Natural killer cell treated with Interleukin-12 subunit alpha and Interleukin-12 subunit beta and Interleukin-15 and Interleukin-18, amount 100 ng/mL, for 72 hours (primary cell): ENCODE measurements around the gene RAB3GAP2. TPM values are rescaled to one million over a fixed set of nuclear protein-coding genes. Genes with fewer than 3 reads are reported as not detected.
"Not testable (repeated sequence)": the region's sequence is repeated elsewhere in the genome, so short reads cannot be mapped to it uniquely, and the experiment has no call there.

ENCODE experiments used
- ATAC-seq, 2 donors: fragments of 150-1000 bp; cut with Tn5 transposase in 1 of 2; sonication (Bioruptor Pico), chemical (Tn5 transposase) in 1 of 2; 2 replicates each; pipeline ENCODE4 v1.10.0; 2021
- DNase-seq: peaks from one replicate; pipeline ENCODE4 v3.0.0; 2022; ENCODE audit warnings: low spot score
- H3K27ac Mint-ChIP-seq, 2 donors: 1 replicate in 1 of 2; 2 replicates in 1 of 2; pipeline ENCODE4 v1.8.0; 2022; ENCODE audit warnings: mixed read lengths in 2 of 2, mild to moderate bottlenecking in 1 of 2, moderate library complexity in 1 of 2
- H3K27me3 Mint-ChIP-seq, 2 donors: 1 replicate in 1 of 2; 2 replicates in 1 of 2; pipeline ENCODE4 v1.8.0; 2022; ENCODE audit warnings: mixed read lengths in 2 of 2
- H3K36me3 Mint-ChIP-seq: one replicate; pipeline ENCODE4 v1.8.0; 2022; ENCODE audit warnings: mixed read lengths
- H3K4me1 Mint-ChIP-seq, 2 donors: 1 replicate in 1 of 2; 2 replicates in 1 of 2; pipeline ENCODE4 v1.8.0; 2022; ENCODE audit warnings: low read depth in 2 of 2, mixed read lengths in 2 of 2, mild to moderate bottlenecking in 1 of 2
- H3K4me3 Mint-ChIP-seq: one replicate; pipeline ENCODE4 v1.8.0; 2022; ENCODE audit warnings: mixed read lengths
- H3K9me3 Mint-ChIP-seq: 2 replicates; pipeline ENCODE4 v1.8.0; 2022; ENCODE audit warnings: mixed read lengths
- total RNA-seq, 2 donors: library from RNA; stranded (reverse); gene quantifications; one replicate each; pipeline ENCODE4 v1.2.3, GENCODE V29; 2022

The RAB3GAP2 gene
- total RNA-seq, 2 donors from 2014 or later = 50.0 to 63.7 TPM

DNA sequence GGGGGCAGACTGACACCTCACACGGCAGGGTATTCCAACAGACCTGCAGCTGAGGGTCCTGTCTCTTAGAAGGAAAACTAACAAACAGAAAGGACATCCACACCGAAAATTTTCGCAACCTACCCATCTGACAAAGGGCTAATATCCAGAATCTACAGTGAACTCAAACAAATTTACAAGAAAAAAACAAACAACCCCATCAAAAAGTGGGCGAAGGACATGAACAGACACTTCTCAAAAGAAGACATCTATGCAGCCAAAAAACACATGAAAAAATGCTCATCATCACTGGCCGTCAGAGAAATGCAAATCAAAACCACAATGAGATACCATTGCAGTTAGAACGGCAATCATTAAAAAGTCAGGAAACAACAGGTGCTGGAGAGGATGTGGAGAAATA, 26.4 kb downstream of the RAB3GAP2 start:
- not testable (repeated sequence) for ATAC-seq

DNA sequence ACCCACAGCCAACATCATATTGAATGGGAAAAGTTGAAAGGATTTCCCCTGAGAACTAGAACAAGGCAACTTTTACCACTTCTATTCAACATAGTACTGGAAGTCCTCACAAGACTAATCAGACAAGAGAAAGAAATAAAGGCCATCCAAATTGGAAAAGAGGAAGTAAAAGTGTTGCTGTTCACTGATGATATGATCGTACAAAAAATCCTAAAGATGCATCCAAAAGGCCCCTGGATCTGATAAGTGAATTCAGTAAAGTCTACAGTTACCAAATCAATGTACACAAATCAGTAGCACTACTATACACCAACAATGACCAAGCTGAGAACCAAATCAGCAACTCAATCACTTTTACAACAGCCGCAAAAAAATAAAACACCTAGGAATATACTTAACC, 28.3 kb downstream of the RAB3GAP2 start:
- Mint-ChIP-seq H3K36me3 (peaks cover 18% of the 10 kb centered on the region), H3K9me3 (peaks cover 15% of the 10 kb centered on the region), H3K4me3 (no peak overlapping the region), H3K27ac (no peak overlapping the region), H3K27me3 (no peaks in the 10 kb centered on the region), H3K4me1 (peaks cover 14 to 24% of the 10 kb centered on the region in 2 donors)
- no peak for ATAC-seq
- no peak for DNase-seq

More for the DNA sequence above, 26.4 kb downstream of the RAB3GAP2 start:
- H3K4me1 Mint-ChIP-seq = peaks cover 12 to 28% of the 10 kb centered on the region in 2 donors
- not testable (repeated sequence) for H3K4me3 Mint-ChIP-seq, DNase-seq, H3K27ac Mint-ChIP-seq, H3K27me3 Mint-ChIP-seq
- H3K36me3 Mint-ChIP-seq = peaks cover 37% of the 10 kb centered on the region
- peaks cover 19% of the 10 kb centered on the region for H3K9me3 Mint-ChIP-seq

DNA sequence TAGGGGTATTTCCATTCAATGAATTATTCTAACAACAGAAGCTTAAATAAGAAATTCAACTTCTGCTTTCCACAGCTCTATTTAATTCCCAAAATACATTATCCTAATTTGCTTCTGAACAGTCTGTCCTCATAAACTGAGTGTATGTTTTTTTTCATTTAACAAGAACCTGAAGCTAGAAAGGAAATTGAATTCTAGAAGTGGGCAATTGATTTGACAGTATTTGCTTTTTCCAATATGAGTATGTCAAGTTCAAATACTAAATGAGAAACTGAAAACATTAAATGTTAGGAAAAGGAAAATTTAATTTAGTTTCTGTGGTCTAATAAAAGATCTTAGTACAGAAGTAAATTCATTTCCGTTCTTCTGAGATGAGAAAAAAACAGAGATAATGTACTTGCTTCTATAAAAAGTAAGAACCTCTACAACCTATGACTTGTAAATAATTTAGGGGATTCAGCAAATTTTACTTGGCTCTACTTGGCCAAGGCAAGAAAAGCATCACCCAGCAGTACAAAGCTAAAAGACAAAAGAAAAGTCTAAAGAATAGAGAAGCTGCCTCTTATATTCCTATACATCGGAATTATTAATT, 31.1 kb downstream of the RAB3GAP2 start:
- peaks cover 19 to 23% of the 10 kb centered on the region in 2 donors for H3K4me1 Mint-ChIP-seq

DNA sequence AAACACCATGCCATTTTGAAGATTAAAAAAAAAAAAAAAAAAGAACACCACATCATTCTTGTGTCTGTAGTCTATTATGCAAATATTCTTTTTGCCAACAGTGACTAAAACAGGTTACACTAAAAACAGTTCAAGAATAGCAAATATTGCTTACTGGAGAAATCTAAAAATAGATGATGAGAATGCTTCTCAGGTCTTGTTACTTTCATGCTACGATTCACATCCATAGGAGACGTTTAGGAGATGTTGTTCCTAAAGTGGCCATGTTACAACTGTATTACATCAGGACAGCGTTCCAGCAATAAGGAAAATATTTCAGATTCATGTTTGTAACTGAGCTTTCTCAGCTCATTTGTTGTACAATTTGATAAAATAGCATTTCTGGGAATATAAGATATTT, 32.3 kb downstream of the RAB3GAP2 start:
- ATAC-seq (no peak), DNase-seq (no peak)
- Mint-ChIP-seq H3K4me1 (peaks cover 24% of the 10 kb centered on the region in 2 donors), H3K27me3 (no peaks in the 10 kb centered on the region), H3K9me3 (peaks cover 6% of the 10 kb centered on the region), H3K36me3 (no peaks in the 10 kb centered on the region), H3K27ac (no peak overlapping the region), H3K4me3 (no peak overlapping the region)

More for the DNA sequence above, 31.1 kb downstream of the RAB3GAP2 start:
- ATAC-seq = peak in 1 of 2 donors; percentile 31
- no peaks in the 10 kb centered on the region for H3K27me3 Mint-ChIP-seq
- H3K4me3 Mint-ChIP-seq = peak overlapping the region; percentile 13
- DNase-seq = no peak
- H3K9me3 Mint-ChIP-seq = peaks cover 6% of the 10 kb centered on the region
- H3K27ac Mint-ChIP-seq = peak overlapping the region in 1 of 2 donors; percentile 22
- H3K36me3 Mint-ChIP-seq = no peaks in the 10 kb centered on the region

DNA sequence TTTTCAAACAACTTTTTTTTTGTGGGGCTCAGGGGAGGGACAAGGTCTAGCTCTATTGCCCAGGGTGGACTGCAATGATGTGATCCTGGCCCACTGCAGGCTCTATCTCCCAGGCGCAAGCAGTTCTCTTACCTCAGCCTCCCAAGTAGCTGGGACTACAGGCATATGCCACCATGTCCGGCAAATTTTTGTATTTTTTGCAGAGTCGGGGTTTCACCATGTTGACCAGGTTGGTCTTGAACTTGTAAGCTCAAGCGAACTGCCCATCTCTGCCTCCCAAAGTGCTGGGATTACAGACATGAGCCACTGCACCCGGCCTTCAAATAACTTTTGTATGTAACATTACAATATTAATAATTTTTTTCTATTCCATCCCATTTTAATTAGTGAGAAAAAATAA, 33.0 kb downstream of the RAB3GAP2 start:
- DNase-seq = no peak
- Mint-ChIP-seq H3K4me1 (peaks cover 22 to 28% of the 10 kb centered on the region in 2 donors), H3K27ac (no peak overlapping the region), H3K36me3 (no peaks in the 10 kb centered on the region), H3K4me3 (no peak overlapping the region), H3K27me3 (no peaks in the 10 kb centered on the region), H3K9me3 (peaks cover 3% of the 10 kb centered on the region)
- ATAC-seq = no peak

DNA sequence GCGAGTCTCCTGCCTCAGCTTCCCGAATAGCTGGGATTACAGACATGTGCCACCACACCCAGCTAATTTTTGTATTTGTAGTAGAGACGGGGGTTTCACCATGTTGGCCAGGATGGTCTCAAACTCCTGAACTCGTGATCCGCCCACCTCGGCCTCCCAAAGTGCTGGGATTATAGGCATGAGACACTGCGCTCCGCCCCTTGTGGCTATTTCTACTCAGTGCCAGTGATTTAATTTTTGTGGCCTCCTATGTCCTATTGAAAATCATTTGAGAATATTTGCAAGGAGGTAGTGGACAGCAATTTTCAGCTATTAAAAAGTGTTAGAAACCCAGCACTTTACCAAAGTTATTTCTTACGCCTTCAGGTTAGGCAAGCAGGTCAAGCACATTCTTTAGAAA, 36.0 kb downstream of the RAB3GAP2 start:
- H3K27ac Mint-ChIP-seq, H3K9me3 Mint-ChIP-seq: not testable (repeated sequence)
- H3K4me1 Mint-ChIP-seq = peaks cover 13 to 24% of the 10 kb centered on the region in 2 donors

DNA sequence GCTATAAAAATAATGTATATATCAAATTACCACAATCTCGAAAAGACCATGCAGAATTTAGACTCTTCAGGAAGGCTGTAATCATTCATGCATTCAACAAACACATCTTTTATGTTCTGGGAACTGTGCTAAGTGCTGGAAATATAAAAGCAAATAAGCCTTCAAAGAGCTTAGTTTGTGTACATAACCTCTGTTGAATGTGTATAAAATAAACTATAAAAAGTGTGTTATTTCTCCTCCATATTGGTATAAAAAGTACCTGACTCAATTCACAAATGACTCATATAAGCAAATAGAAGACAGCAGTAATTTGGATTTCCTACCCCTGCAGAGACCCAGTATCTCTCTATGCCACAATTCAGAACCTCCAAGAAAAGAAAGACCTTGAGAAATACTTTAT, 36.8 kb downstream of the RAB3GAP2 start:
- Mint-ChIP-seq H3K9me3 (no peaks in the 10 kb centered on the region), H3K4me1 (peaks cover 19 to 26% of the 10 kb centered on the region in 2 donors), H3K27ac (no peak overlapping the region), H3K27me3 (no peaks in the 10 kb centered on the region), H3K4me3 (no peak overlapping the region), H3K36me3 (peaks cover 5% of the 10 kb centered on the region)
- DNase-seq = no peak
- ATAC-seq = no peak

More for the DNA sequence above, 36.0 kb downstream of the RAB3GAP2 start:
- not testable (repeated sequence) for H3K4me3 Mint-ChIP-seq, H3K27me3 Mint-ChIP-seq, DNase-seq, H3K36me3 Mint-ChIP-seq, ATAC-seq

DNA sequence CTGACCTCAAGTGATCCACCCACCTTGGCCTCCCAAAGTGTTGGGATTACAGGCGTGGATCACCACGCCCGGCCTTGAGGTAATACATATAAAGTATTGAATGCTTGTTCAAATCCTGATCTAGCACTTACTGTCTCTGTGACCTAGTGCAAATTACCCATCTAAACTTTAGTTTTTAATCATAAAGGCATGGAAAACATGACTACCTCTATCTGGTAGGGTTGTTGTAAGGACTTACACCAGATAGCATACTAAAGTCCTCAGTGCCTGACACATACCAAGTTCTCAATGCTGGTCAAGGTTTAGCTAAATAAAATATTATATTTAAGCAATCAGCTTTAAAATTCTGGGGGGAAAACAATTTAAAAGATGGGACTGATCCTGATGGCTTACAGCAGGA, 38.3 kb downstream of the RAB3GAP2 start:
- no peak overlapping the region for H3K27ac Mint-ChIP-seq
- H3K4me3 Mint-ChIP-seq = no peak overlapping the region
- H3K4me1 Mint-ChIP-seq = peaks cover 19 to 31% of the 10 kb centered on the region in 2 donors
- H3K9me3 Mint-ChIP-seq = no peaks in the 10 kb centered on the region
- H3K36me3 Mint-ChIP-seq = peaks cover 5% of the 10 kb centered on the region
- DNase-seq (no peak), ATAC-seq (no peak)
- H3K27me3 Mint-ChIP-seq = no peaks in the 10 kb centered on the region

DNA sequence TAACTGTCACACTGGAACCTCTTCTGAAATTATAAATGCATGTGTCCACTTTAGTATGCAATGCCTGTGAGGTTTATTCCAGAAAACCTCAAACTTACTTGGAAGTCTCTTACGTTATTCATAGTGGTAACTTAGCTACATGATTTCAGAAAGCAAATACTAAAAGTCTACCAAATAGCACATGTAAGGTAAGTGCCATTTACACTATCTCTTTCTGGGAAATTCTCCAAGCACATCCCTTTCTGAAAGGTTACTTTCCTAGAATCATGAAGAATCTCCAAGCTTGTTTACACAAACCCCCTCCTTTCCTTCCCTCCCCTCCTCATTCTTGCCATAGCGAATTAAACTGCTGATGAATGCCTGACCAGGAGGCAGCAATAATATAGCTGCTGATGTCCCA, 42.5 kb downstream of the RAB3GAP2 start:
- Mint-ChIP-seq H3K9me3 (no peaks in the 10 kb centered on the region), H3K4me1 (peaks cover 22 to 46% of the 10 kb centered on the region in 2 donors), H3K36me3 (peaks cover 5% of the 10 kb centered on the region), H3K27ac (no peak overlapping the region), H3K4me3 (no peak overlapping the region), H3K27me3 (no peaks in the 10 kb centered on the region)
- no peak for ATAC-seq
- DNase-seq = no peak

DNA sequence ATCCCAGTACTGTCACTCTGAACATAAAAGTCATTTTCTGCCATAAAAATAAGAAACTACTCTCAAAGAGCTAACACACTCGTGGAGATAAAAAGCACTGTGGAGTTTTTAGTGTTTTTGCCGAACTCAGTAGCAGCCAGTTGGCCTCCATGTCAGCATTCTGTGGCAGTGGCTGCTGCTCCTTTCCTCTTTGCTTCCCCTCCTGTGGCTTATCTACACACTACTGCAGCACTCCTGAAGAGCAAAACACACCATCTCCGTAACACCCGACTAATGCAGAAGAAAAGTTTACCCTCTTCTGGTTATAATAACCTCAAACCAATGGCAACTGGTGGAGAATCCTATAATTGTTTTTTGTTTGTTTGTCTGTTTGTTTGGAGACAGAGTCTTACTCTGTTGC, 44.9 kb downstream of the RAB3GAP2 start:
- DNase-seq (no peak), ATAC-seq (no peak)
- Mint-ChIP-seq H3K27ac (no peak overlapping the region), H3K4me1 (peaks cover 28 to 52% of the 10 kb centered on the region in 2 donors), H3K27me3 (no peaks in the 10 kb centered on the region), H3K36me3 (peaks cover 5% of the 10 kb centered on the region), H3K4me3 (no peak overlapping the region), H3K9me3 (no peaks in the 10 kb centered on the region)

DNA sequence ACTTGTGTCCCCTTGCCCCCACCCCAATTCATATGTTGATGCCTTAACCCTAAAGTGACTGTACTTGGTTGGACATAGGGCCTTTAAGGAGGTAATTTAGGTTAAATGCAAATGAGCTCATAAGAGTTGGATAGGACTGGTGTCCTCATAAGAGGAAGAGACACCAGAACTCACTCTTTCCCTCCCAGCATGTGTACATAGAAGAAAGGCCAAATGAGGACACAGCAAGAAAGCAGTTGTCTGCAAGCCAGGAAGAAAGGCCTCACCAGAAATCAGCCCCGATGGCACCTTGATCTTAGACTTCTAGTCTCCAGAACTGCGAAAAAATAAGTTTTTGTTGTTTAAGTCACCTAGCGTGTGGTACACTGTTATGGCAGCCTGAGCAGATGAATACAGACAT, 45.5 kb downstream of the RAB3GAP2 start:
- no peak overlapping the region for H3K4me3 Mint-ChIP-seq
- no peak overlapping the region for H3K27ac Mint-ChIP-seq
- peaks cover 28 to 52% of the 10 kb centered on the region in 2 donors for H3K4me1 Mint-ChIP-seq
- no peaks in the 10 kb centered on the region for H3K9me3 Mint-ChIP-seq
- H3K36me3 Mint-ChIP-seq = peaks cover 5% of the 10 kb centered on the region
- H3K27me3 Mint-ChIP-seq = no peaks in the 10 kb centered on the region
- DNase-seq = no peak
- ATAC-seq = no peak

DNA sequence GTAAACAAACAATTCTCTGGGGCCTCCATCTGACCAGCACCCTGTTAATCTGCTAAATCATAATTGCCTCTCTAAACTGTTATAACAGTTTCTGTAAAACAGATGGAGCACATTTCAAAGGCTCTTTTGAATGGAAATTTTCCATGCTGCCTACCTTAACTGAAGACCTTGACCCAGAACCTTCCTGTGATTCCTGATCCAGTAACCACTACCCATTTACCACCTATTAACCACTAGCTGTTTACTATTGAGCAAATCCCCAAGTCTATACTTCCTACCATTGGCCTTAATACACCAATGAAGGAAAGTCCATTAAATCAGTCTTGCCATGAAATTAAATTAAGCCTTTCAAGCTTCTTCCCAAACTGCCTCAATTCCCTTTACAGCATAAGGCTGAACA, 46.3 kb downstream of the RAB3GAP2 start:
- H3K36me3 Mint-ChIP-seq = peaks cover 3% of the 10 kb centered on the region
- ATAC-seq (no peak), DNase-seq (no peak)
- H3K9me3 Mint-ChIP-seq = no peaks in the 10 kb centered on the region
- H3K27me3 Mint-ChIP-seq = no peaks in the 10 kb centered on the region
- H3K4me3 Mint-ChIP-seq = no peak overlapping the region
- H3K27ac Mint-ChIP-seq = no peak overlapping the region
- peaks cover 24 to 47% of the 10 kb centered on the region in 2 donors for H3K4me1 Mint-ChIP-seq

DNA sequence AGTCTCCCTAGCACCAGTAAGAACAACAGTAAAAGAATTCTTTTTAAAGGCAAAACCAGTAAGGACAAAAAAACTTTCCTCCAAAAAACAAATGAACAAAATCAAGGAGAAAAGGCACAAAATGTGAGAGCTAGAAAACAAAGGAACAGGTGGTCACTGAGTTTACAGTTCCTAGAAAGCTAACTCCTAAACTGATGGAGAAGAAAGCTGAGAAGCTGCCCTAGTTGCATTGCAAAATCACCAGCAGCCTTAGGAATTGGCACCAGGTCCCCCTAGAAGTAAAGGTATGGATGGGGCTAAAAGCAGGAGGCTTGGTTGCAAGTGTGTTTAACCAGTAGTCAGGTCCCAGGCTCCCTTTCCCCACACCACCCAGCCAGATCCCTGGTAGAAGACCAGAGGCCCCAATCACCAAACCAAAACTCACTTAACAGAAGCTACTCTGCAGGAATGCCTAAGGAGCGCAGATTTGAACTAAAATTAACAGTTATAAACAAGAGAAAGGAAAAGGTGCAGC, 47.6 kb downstream of the RAB3GAP2 start:
- Mint-ChIP-seq H3K4me1 (peaks cover 23 to 37% of the 10 kb centered on the region in 2 donors), H3K36me3 (no peaks in the 10 kb centered on the region), H3K27me3 (no peaks in the 10 kb centered on the region), H3K4me3 (no peak overlapping the region), H3K27ac (peak overlapping the region in 1 of 2 donors; percentile 15), H3K9me3 (no peaks in the 10 kb centered on the region)
- DNase-seq (no peak), ATAC-seq (no peak)

DNA sequence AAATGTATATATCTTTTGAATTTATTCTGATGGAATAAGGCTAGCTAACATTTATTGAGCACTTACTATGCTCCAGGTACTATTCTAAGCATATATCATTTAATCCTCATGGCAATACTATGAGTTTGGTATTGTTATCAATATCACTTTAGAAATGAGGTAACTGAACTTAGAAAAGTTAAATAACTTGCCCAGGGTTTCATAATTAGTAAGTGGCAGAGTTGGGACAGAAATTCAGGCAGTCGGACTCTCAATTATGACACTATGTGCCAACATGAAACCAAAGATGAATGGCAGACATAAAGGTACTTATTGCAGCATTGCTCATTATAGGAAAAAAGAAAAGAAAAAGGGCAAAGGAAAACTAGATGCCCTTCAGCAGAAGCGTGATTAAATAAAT, 48.2 kb downstream of the RAB3GAP2 start:
- Mint-ChIP-seq H3K27me3 (no peaks in the 10 kb centered on the region), H3K4me3 (no peak overlapping the region), H3K36me3 (no peaks in the 10 kb centered on the region), H3K4me1 (peaks cover 23 to 37% of the 10 kb centered on the region in 2 donors), H3K9me3 (no peaks in the 10 kb centered on the region), H3K27ac (peak overlapping the region in 1 of 2 donors; percentile 15)
- no peak for DNase-seq
- peak in 1 of 2 donors; percentile 76 for ATAC-seq
